Retinal pigment epithelial cell (primary cell): ENCODE results near the gene LARGE1.

Experiments
- DNase-seq: peaks from one replicate; pipeline ENCODE4 v3.0.0-alpha.2; 2010; ENCODE audit warnings: low read depth
- H3K4me3 ChIP-seq: 2 replicates; pipeline ENCODE4 v1.5.1; 2011; ENCODE audit warnings: mild to moderate bottlenecking, low read length, control low read depth, moderate library complexity
- CTCF ChIP-seq: conservative IDR thresholded peaks from 2 replicates; pipeline ENCODE4 v1.5.1; 2011; ENCODE audit warnings: low read depth, low read length, control low read depth, inconsistent platforms

LARGE1 gene

GRCh38 chr22:33914699-33915098 lies 5.6 kb downstream of the LARGE1 start:
- H3K4me3 ChIP-seq: no peak overlapping the region

GRCh38 chr22:33914131-33914530 lies 6.1 kb downstream of the LARGE1 start:
- no peak for TF ChIP-seq CTCF
- no peak overlapping the region for H3K4me3 ChIP-seq
- no peak for DNase-seq

More at GRCh38 chr22:33914699-33915098, 5.6 kb downstream of the LARGE1 start:
- no peak for TF ChIP-seq CTCF
- DNase-seq: no peak

- DNase-seq: no peak
- TF ChIP-seq CTCF: no peak
- H3K4me3 ChIP-seq: no peak overlapping the region
Observed at GRCh38 chr22:33913188-33913587, 7.1 kb downstream of the LARGE1 start.

GRCh38 chr22:33909911-33910310 lies 10.4 kb downstream of the LARGE1 start:
- no peak for DNase-seq
- H3K4me3 ChIP-seq: no peak overlapping the region
- no peak for TF ChIP-seq CTCF

- TF ChIP-seq CTCF: no peak
- H3K4me3 ChIP-seq: no peak overlapping the region
- peak; percentile 25 for DNase-seq
Observed at GRCh38 chr22:33909075-33909458, 11.2 kb downstream of the LARGE1 start.

- H3K4me3 ChIP-seq: no peak overlapping the region
- no peak for TF ChIP-seq CTCF
- no peak for DNase-seq
Observed at GRCh38 chr22:33908171-33909074, 11.9 kb downstream of the LARGE1 start.

GRCh38 chr22:33906954-33907353 lies 13.3 kb downstream of the LARGE1 start:
- no peak for DNase-seq
- H3K4me3 ChIP-seq: no peak overlapping the region
- no peak for TF ChIP-seq CTCF
